ENCODE results near the gene COL23A1.

Gene COL23A1

DNA sequence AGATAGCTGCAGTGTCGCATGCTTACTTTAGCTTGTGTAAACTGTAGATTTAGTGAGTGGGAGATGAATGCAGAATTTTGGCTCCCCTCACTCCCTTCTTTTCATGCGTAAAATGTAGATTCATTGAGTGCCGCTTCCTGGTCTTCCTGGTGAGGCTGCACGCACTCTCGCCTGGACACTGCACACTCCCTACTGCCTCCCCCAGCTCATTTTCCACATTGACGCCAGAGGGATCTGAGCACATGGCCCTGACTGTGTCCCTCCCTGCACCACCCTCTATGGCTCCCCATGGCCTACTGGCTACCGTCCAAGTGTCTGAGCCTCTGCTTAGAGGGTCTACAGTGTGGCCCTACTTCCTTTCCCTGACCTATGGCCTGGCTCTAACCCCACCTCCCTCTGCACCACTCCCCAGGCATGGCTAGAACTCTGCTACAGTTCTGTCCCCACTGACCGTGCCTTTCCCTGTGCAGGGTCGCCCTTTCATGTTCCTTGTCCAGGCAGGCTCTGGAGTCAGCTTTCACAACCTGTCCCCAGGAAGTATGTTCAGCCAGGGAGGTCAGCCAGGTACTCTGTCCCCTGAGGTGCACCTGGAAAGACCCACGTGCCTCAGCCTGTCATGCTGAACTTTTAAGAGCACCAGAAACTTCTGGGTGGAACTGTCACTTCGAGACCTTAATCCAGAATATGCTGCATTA is 160.6 kb downstream of the COL23A1 start:
- TF ChIP-seq, protein P1, sequence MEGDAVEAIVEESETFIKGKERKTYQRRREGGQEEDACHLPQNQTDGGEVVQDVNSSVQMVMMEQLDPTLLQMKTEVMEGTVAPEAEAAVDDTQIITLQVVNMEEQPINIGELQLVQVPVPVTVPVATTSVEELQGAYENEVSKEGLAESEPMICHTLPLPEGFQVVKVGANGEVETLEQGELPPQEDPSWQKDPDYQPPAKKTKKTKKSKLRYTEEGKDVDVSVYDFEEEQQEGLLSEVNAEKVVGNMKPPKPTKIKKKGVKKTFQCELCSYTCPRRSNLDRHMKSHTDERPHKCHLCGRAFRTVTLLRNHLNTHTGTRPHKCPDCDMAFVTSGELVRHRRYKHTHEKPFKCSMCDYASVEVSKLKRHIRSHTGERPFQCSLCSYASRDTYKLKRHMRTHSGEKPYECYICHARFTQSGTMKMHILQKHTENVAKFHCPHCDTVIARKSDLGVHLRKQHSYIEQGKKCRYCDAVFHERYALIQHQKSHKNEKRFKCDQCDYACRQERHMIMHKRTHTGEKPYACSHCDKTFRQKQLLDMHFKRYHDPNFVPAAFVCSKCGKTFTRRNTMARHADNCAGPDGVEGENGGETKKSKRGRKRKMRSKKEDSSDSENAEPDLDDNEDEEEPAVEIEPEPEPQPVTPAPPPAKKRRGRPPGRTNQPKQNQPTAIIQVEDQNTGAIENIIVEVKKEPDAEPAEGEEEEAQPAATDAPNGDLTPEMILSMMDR (IDR thresholded peaks at IDR 0.05; ENCODE audit: insufficient read depth, low read depth, low read length, missing control alignments) = no peak
- H3K4me3 ChIP-seq (ENCODE audit: low read length) = no peak overlapping the region
- DNase-seq (ENCODE audit: low read depth) = no peak

DNA sequence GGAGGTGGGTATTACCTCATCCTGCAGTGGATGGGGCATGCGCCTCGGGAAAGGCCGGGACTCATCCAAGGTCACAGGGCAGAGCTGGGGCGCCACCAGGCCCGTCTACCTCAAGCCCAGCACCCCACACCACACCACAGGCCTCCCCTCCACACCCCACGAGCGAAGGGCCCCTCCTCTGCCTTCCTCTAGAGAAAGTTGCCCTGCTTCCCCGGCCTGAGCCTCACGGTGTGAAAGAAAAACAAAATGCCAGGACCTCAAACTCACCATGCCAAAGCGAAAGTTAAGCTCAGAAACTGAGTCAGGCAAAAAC is 161.1 kb downstream of the COL23A1 start:
- no peak for DNase-seq (ENCODE audit: low read depth)
- H3K4me3 ChIP-seq (ENCODE audit: low read length) = no peak overlapping the region
- TF ChIP-seq, protein P1 (IDR thresholded peaks at IDR 0.05; ENCODE audit: insufficient read depth, low read depth, low read length, missing control alignments) = no peak

DNA sequence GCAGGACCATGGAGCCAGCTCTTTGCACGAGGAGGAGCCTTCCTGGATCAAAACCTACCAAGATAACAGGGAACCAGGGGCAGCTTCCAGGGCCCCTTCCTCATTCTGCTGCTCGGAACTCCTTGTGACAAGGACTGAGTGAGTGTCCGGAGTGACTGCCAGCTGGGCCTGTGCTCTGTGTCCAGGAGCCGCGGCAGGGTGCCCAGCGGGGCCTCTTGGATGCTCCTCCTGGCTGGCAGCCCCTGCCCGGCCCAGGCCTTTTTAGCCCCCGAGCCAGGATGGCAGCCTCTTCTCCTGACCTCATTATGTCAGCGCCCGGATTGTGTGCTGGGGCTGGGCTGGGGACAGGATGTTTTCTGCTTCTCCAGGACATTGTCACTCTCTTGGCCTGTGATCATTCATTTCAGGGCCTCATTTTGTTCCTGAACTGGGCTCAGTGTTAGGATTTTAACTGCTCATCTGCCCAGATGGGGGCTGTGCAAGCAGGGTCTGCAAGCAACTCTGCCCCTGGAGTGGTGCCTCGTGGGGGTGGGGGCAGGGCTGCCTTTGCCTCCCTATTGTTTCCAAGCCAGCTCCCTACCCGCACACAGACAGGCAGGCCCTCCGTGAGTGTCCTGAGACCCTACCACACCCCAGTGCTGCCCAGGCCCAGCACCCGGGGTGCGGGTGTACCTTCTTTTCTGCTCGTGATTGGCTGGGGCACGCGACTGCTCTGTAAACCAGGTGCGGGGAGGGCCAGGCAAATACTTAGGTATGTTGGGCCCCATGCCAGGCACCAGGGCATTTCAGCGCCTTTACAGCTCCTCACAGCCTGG is 161.6 kb downstream of the COL23A1 start:
- no peak overlapping the region for H3K4me3 ChIP-seq (ENCODE audit: low read length)
- TF ChIP-seq, protein P1 (IDR thresholded peaks at IDR 0.05; ENCODE audit: insufficient read depth, low read depth, low read length, missing control alignments) = no peak
- peak; percentile 7 for DNase-seq (ENCODE audit: low read depth)

DNA sequence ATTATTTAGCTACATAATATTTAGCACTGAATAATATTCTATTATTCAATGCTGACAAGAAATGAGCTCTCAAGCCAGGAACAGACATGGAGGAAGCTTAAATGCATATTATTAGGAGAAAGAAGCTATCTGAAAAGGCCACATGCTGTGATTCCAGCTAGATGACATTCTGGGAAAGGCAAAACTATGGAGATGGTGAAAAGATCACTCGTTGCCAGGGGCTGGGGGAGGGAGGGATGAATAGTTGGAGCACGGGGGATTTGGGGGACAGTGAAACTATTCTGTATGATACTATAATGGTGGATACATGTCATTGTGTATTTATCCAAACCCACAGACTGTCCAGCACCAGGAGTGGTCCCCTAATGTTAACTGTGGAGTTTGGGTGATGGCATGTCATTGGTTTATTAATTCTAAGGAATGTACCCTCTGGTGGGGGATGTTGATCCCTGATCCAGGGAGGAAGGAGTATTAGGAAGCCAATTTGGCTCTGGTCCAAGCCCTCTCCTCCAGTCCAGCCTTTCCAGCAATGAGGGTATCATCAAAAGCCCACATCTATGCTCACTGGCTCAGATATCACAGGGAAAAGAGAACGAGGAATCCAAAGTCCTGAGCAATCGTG is 162.5 kb downstream of the COL23A1 start:
- no peak overlapping the region for H3K4me3 ChIP-seq (ENCODE audit: low read length)
- TF ChIP-seq, protein P1 (IDR thresholded peaks at IDR 0.05; ENCODE audit: insufficient read depth, low read depth, low read length, missing control alignments) = no peak

DNA sequence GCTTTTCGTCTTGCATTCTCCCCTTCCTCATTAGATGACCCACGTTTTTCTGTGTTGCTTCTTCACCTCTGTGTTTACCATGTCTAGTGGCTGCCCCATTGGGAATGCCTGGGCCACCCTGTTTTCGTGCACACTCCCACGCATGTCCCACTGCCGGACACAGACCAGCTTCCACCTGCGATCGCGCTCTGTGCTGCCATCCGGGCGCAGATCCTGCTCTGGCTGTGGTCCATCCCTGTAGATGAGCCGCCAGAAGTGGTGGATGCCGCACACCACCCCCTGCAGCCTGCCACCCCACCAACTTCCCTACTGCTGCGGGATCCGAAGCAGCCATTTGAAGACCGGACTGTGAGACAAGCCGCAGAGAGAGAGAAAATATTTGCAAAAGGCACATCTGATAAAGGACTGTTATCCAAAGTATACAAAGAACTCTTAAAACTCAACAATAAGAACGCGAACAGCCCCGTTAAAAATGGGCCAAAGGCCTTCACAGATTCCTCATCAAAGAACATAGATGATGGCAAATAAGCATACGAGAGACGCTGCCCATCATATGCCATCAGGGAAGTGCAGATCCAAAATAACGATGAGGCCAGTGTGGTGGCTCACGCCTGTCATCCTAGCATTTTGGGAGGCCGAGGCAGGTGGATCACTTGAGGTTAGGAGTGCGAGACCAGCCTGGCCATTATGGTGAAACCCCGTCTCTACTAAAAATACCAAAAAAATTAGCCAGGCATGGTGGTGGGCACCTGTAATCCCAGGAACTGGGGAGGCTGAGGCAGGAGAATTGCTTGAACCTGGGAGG is 163.7 kb downstream of the COL23A1 start:
- DNase-seq (ENCODE audit: low read depth) = no peak
- TF ChIP-seq, protein P1 (IDR thresholded peaks at IDR 0.05; ENCODE audit: insufficient read depth, low read depth, low read length, missing control alignments) = no peak
- no peak overlapping the region for H3K4me3 ChIP-seq (ENCODE audit: low read length)

More for the DNA sequence above, 162.5 kb downstream of the COL23A1 start:
- no peak for DNase-seq (ENCODE audit: low read depth)

DNA sequence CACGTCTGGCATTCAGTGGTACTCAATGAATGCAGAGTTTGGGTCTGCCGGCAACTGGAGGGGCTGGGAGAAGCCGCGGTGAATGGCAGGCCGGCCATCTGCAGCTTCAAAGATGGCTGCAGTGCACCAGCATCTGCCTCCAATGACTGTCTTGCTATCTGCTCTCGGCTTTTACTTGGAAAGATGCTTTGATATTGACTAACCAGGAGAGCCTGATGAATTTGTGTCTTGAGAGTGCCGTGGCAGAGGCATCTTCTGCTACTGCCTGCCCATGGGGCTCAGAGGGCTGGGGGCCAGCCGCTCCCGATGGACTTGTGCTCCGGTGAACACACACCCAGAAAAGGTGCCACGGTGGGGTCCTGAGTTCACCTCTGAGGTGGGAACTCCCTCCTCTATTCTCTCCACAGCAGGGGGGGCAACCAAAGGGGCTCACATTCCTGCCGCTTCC is 164.5 kb downstream of the COL23A1 start:
- no peak overlapping the region for H3K4me3 ChIP-seq (ENCODE audit: low read length)
- TF ChIP-seq, protein P1 (IDR thresholded peaks at IDR 0.05; ENCODE audit: insufficient read depth, low read depth, low read length, missing control alignments) = no peak
- DNase-seq (ENCODE audit: low read depth) = no peak

All from epithelial cell of esophagus (primary cell).